Kidney epithelial cell (primary cell): ENCODE results near the gene CLDN14. TPM values are rescaled to one million over a fixed set of nuclear protein-coding genes. Genes with fewer than 3 reads are reported as not detected.

Experiments used
- DNase-seq: peaks from one replicate; pipeline ENCODE4 v3.0.0-alpha.2; 2010; ENCODE audit warnings: low read depth
- H3K27me3 ChIP-seq: 2 replicates; pipeline ENCODE4 v1.6.0; 2011; ENCODE audit warnings: low read length; ENCODE audit not compliant: control insufficient read depth, insufficient read depth
- H3K36me3 ChIP-seq: 2 replicates; pipeline ENCODE4 v1.5.1; 2011; ENCODE audit warnings: low read length; ENCODE audit not compliant: control insufficient read depth, insufficient read depth
- H3K4me3 ChIP-seq: 2 replicates; pipeline ENCODE4 v1.5.1; 2011; ENCODE audit warnings: low read depth, mild to moderate bottlenecking, control low read depth, low read length
- CTCF ChIP-seq: IDR thresholded peaks from 2 replicates; pipeline ENCODE4 v1.5.1; 2011; ENCODE audit warnings: mild to moderate bottlenecking, moderate library complexity, low read length, control low read depth, inconsistent platforms; ENCODE audit not compliant: insufficient read depth, poor library complexity, severe bottlenecking
- total RNA-seq: library from RNA; depleted of rRNA; stranded (reverse); fragments of >200 nt; gene quantifications from 2 replicates; pipeline ENCODE4 v1.2.3, GENCODE V29; 2015

Gene CLDN14
- total RNA-seq, 1 donor from 2014 or later = 2.1 TPM

GRCh38 chr21:36487641-36488307 lies 7.9 kb upstream of the CLDN14 start:
- Histone ChIP-seq H3K36me3 (no peaks in the 10 kb centered on the region), H3K4me3 (no peak overlapping the region), H3K27me3 (no peaks in the 10 kb centered on the region)
- TF ChIP-seq CTCF = no peak
- DNase-seq = no peak

- Histone ChIP-seq H3K27me3 (no peaks in the 10 kb centered on the region), H3K36me3 (no peaks in the 10 kb centered on the region), H3K4me3 (no peak overlapping the region)
- TF ChIP-seq CTCF = no peak
- DNase-seq = no peak
Measured at GRCh38 chr21:36486246-36486645, 6.3 kb upstream of the CLDN14 start.

GRCh38 chr21:36485476-36485875 lies 5.6 kb upstream of the CLDN14 start:
- Histone ChIP-seq H3K27me3 (no peaks in the 10 kb centered on the region), H3K36me3 (no peaks in the 10 kb centered on the region), H3K4me3 (no peak overlapping the region)
- DNase-seq = no peak
- no peak for TF ChIP-seq CTCF

- Histone ChIP-seq H3K4me3 (no peak overlapping the region), H3K27me3 (no peaks in the 10 kb centered on the region), H3K36me3 (no peaks in the 10 kb centered on the region)
- DNase-seq = no peak
- TF ChIP-seq CTCF = no peak
Measured at GRCh38 chr21:36483095-36483494, 3.2 kb upstream of the CLDN14 start.

- DNase-seq = no peak
- TF ChIP-seq CTCF = no peak
- no peaks in the 10 kb centered on the region for H3K27me3 ChIP-seq
Measured at GRCh38 chr21:36482673-36483072, 2.8 kb upstream of the CLDN14 start.

GRCh38 chr21:36482181-36482580 lies 2.3 kb upstream of the CLDN14 start:
- no peak overlapping the region for H3K4me3 ChIP-seq
- TF ChIP-seq CTCF = no peak
- no peaks in the 10 kb centered on the region for H3K36me3 ChIP-seq
- no peak for DNase-seq
- no peaks in the 10 kb centered on the region for H3K27me3 ChIP-seq

More at GRCh38 chr21:36482673-36483072, 2.8 kb upstream of the CLDN14 start:
- Histone ChIP-seq H3K4me3 (no peak overlapping the region), H3K36me3 (no peaks in the 10 kb centered on the region)
